ENCODE results near the gene SPOCK2.

Gene SPOCK2

GRCh38 chr10:72066318-72067284, 21.8 kb downstream of the SPOCK2 start:
- TF ChIP-seq GATA1 (IDR thresholded peaks at IDR 0.05; ENCODE audit: low read depth, low read length): no peak
- no peak for TF ChIP-seq POLR2A (IDR thresholded peaks at IDR 0.05; ENCODE audit: low read length)
- DNase-seq: no peak

GRCh38 chr10:72065439-72066025, 22.8 kb downstream of the SPOCK2 start:
- DNase-seq: no peak
- TF ChIP-seq GATA1 (IDR thresholded peaks at IDR 0.05; ENCODE audit: low read depth, low read length) (no peak), POLR2A (IDR thresholded peaks at IDR 0.05; ENCODE audit: low read length) (no peak)

GRCh38 chr10:72063703-72064391, 24.5 kb downstream of the SPOCK2 start:
- no peak for DNase-seq
- no peak for TF ChIP-seq POLR2A (IDR thresholded peaks at IDR 0.05; ENCODE audit: low read length)
- no peak for TF ChIP-seq GATA1 (IDR thresholded peaks at IDR 0.05; ENCODE audit: low read depth, low read length)

- TF ChIP-seq POLR2A (IDR thresholded peaks at IDR 0.05; ENCODE audit: low read length) (no peak), GATA1 (IDR thresholded peaks at IDR 0.05; ENCODE audit: low read depth, low read length) (no peak)
- no peak for DNase-seq
Observed at GRCh38 chr10:72062832-72063702, 25.3 kb downstream of the SPOCK2 start.

GRCh38 chr10:72062382-72062781, 26.0 kb downstream of the SPOCK2 start:
- TF ChIP-seq POLR2A (IDR thresholded peaks at IDR 0.05; ENCODE audit: low read length): no peak
- no peak for TF ChIP-seq GATA1 (IDR thresholded peaks at IDR 0.05; ENCODE audit: low read depth, low read length)
- no peak for DNase-seq

GRCh38 chr10:72061930-72062329, 26.4 kb downstream of the SPOCK2 start:
- DNase-seq: no peak
- TF ChIP-seq POLR2A (IDR thresholded peaks at IDR 0.05; ENCODE audit: low read length) (no peak), GATA1 (IDR thresholded peaks at IDR 0.05; ENCODE audit: low read depth, low read length) (no peak)

- TF ChIP-seq GATA1 (IDR thresholded peaks at IDR 0.05; ENCODE audit: low read depth, low read length) (no peak), POLR2A (IDR thresholded peaks at IDR 0.05; ENCODE audit: low read length) (no peak)
- peak in 1 of 2 experiments; percentile 9 for DNase-seq
Observed at GRCh38 chr10:72061491-72061890, 26.9 kb downstream of the SPOCK2 start.

- no peak for DNase-seq
- TF ChIP-seq GATA1 (IDR thresholded peaks at IDR 0.05; ENCODE audit: low read depth, low read length) (no peak), POLR2A (IDR thresholded peaks at IDR 0.05; ENCODE audit: low read length) (no peak)
Observed at GRCh38 chr10:72059843-72060822, 28.2 kb downstream of the SPOCK2 start.

- DNase-seq: no peak
- TF ChIP-seq GATA1 (IDR thresholded peaks at IDR 0.05; ENCODE audit: low read depth, low read length) (no peak), POLR2A (IDR thresholded peaks at IDR 0.05; ENCODE audit: low read length) (no peak)
Observed at GRCh38 chr10:72058989-72059842, 29.1 kb downstream of the SPOCK2 start.

GRCh38 chr10:72058347-72058898, 29.9 kb downstream of the SPOCK2 start:
- DNase-seq: no peak
- TF ChIP-seq POLR2A (IDR thresholded peaks at IDR 0.05; ENCODE audit: low read length) (no peak), GATA1 (IDR thresholded peaks at IDR 0.05; ENCODE audit: low read depth, low read length) (no peak)

Measured in erythroblast (primary cell).